ENCODE results near the gene SLC27A4.

SLC27A4 gene

DNA sequence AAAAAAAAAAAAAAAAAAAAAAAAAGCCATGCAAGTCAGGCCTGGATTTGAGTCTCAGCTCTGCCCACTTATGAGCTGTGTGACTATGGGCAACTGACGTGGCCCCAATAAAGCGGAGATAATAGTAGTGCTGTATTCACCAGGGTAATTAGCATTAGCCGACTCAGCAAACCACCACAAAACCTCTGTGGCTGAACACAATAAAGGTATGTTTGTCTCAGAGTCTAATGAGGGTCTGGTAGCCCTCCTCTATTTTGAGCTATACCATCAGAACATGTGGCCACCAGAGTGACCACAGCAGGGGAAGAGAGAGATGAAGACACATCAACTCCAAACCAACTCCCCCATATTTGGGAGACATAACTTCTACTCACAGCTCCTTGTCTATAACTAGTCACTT lies 48.3 kb upstream of the SLC27A4 start:
- no peak overlapping the region for H3K27ac ChIP-seq (ENCODE audit: extremely low read depth, low read depth, low read length)

More for the DNA sequence above, 48.3 kb upstream of the SLC27A4 start:
- Histone ChIP-seq H3K4me1 (ENCODE audit: control insufficient read depth, insufficient read depth, low read length) (no peaks in the 10 kb centered on the region), H3K4me3 (ENCODE audit: low read depth, low read length) (no peak overlapping the region), H3K9me3 (ENCODE audit: control insufficient read depth, insufficient read depth, low read depth, low read length) (no peaks in the 10 kb centered on the region), H3K36me3 (ENCODE audit: control insufficient read depth in 2 of 2, insufficient read depth in 1 of 2, low read length in 2 of 2) (peaks cover 0 to 16% of the 10 kb centered on the region in 2 experiments; a peak in 1 of 3 replicates)
- CTCF ChIA-PET = interaction anchor here (0.5 to 4.4 kb wide), 8 partner anchors 29 to 586 kb away, joined by 3 to 26 read pairs (median 4); no protein-coding TSS in a partner anchor
- POLR2A ChIA-PET = interaction anchor here (0.6 to 0.8 kb wide), 4 partner anchors 14 to 132 kb away, joined by 3 to 10 read pairs (median 5); partner anchors contain the start of gene BBLN
- TF ChIP-seq, protein P1, sequence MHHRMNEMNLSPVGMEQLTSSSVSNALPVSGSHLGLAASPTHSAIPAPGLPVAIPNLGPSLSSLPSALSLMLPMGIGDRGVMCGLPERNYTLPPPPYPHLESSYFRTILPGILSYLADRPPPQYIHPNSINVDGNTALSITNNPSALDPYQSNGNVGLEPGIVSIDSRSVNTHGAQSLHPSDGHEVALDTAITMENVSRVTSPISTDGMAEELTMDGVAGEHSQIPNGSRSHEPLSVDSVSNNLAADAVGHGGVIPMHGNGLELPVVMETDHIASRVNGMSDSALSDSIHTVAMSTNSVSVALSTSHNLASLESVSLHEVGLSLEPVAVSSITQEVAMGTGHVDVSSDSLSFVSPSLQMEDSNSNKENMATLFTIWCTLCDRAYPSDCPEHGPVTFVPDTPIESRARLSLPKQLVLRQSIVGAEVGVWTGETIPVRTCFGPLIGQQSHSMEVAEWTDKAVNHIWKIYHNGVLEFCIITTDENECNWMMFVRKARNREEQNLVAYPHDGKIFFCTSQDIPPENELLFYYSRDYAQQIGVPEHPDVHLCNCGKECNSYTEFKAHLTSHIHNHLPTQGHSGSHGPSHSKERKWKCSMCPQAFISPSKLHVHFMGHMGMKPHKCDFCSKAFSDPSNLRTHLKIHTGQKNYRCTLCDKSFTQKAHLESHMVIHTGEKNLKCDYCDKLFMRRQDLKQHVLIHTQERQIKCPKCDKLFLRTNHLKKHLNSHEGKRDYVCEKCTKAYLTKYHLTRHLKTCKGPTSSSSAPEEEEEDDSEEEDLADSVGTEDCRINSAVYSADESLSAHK (tag by site-specific recombination; IDR thresholded peaks at IDR 0.05) = no peak
- TF ChIP-seq ZNF311 (tag by site-specific recombination; IDR thresholded peaks at IDR 0.05; ENCODE audit: borderline replicate concordance) (no peak), ZNF629 (tag by site-specific recombination; IDR thresholded peaks at IDR 0.05) (no peak), ZBTB10 (tag by site-specific recombination; IDR thresholded peaks at IDR 0.05) (no peak), ZNF133 (tag by site-specific recombination; IDR thresholded peaks at IDR 0.05) (no peak), KLF1 (tag by site-specific recombination; IDR thresholded peaks at IDR 0.05) (no peak), ZNF132 (tag by site-specific recombination; IDR thresholded peaks at IDR 0.05; ENCODE audit: borderline replicate concordance) (no peak), ZNF658 (tag by site-specific recombination; IDR thresholded peaks at IDR 0.05) (no peak), CTCF (tag by site-specific recombination; IDR thresholded peaks at IDR 0.05) (no peak), REPIN1 (tag by site-specific recombination; IDR thresholded peaks at IDR 0.05; ENCODE audit: low read depth) (no peak), ZNF169 (tag by site-specific recombination; IDR thresholded peaks at IDR 0.05) (no peak), KLF8 (tag by site-specific recombination; IDR thresholded peaks at IDR 0.05) (no peak), ZNF514 (tag by site-specific recombination; IDR thresholded peaks at IDR 0.05) (no peak), ZNF521 (tag by site-specific recombination; IDR thresholded peaks at IDR 0.05) (no peak), ZNF214 (tag by site-specific recombination; IDR thresholded peaks at IDR 0.05; ENCODE audit: borderline replicate concordance) (no peak), ZNF561 (tag by site-specific recombination; IDR thresholded peaks at IDR 0.05; ENCODE audit: borderline replicate concordance) (no peak), FEZF1 (tag by site-specific recombination; IDR thresholded peaks at IDR 0.05) (no peak), ZNF202 (tag by site-specific recombination; IDR thresholded peaks at IDR 0.05; ENCODE audit: borderline replicate concordance) (no peak), PBX3 (CRISPR knock-in tag; IDR thresholded peaks at IDR 0.05) (no peak)
- TF ChIP-seq, protein P2, sequence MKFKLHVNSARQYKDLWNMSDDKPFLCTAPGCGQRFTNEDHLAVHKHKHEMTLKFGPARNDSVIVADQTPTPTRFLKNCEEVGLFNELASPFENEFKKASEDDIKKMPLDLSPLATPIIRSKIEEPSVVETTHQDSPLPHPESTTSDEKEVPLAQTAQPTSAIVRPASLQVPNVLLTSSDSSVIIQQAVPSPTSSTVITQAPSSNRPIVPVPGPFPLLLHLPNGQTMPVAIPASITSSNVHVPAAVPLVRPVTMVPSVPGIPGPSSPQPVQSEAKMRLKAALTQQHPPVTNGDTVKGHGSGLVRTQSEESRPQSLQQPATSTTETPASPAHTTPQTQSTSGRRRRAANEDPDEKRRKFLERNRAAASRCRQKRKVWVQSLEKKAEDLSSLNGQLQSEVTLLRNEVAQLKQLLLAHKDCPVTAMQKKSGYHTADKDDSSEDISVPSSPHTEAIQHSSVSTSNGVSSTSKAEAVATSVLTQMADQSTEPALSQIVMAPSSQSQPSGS (tag by site-specific recombination; IDR thresholded peaks at IDR 0.05; ENCODE audit: low read depth) = no peak

All from HEK293 (cell line).